ENCODE data around the gene MEOX1. TPM values are rescaled to one million over a fixed set of nuclear protein-coding genes. Genes with fewer than 3 reads are reported as not detected.

The MEOX1 gene
- total RNA-seq, 4 donors from 2014 or later, result 6.9 to 24.3 (median 14.0) TPM

DNA sequence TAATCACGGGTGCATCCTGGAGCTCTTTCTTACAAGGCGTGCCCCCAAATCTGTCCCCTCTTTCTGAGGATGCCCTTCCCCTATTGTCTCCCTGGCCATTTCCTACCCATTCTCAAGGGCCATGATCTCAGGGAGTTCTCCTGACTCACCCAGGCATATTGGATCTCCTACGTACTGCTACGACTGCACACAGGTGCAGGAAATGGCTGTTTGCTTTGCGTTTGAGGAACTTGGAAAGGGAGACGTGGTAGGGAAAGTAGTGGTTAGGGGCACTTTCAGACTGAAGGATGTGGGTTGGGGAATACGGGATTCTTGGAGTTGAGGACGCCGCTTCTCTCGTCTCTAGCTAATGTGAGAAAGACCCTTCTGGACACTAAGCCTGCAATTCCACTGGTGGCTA is 18.7 kb upstream of the MEOX1 start:
- DNase-seq, result no peak
- Histone ChIP-seq H3K27ac (no peak overlapping the region), H3K36me3 (no peaks in the 10 kb centered on the region), H3K4me3 (no peak overlapping the region), H3K27me3 (no peaks in the 10 kb centered on the region), H3K9me3 (no peaks in the 10 kb centered on the region), H3K4me1 (no peaks in the 10 kb centered on the region)
- intact Hi-C loops (cut with DNase I; ENCODE audit: low total_unique reads), result no loop called here
- TF ChIP-seq, protein P1, sequence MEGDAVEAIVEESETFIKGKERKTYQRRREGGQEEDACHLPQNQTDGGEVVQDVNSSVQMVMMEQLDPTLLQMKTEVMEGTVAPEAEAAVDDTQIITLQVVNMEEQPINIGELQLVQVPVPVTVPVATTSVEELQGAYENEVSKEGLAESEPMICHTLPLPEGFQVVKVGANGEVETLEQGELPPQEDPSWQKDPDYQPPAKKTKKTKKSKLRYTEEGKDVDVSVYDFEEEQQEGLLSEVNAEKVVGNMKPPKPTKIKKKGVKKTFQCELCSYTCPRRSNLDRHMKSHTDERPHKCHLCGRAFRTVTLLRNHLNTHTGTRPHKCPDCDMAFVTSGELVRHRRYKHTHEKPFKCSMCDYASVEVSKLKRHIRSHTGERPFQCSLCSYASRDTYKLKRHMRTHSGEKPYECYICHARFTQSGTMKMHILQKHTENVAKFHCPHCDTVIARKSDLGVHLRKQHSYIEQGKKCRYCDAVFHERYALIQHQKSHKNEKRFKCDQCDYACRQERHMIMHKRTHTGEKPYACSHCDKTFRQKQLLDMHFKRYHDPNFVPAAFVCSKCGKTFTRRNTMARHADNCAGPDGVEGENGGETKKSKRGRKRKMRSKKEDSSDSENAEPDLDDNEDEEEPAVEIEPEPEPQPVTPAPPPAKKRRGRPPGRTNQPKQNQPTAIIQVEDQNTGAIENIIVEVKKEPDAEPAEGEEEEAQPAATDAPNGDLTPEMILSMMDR (IDR thresholded peaks at IDR 0.05), result no peak
- no peak for TF ChIP-seq POLR2A (IDR thresholded peaks at IDR 0.05)

DNA sequence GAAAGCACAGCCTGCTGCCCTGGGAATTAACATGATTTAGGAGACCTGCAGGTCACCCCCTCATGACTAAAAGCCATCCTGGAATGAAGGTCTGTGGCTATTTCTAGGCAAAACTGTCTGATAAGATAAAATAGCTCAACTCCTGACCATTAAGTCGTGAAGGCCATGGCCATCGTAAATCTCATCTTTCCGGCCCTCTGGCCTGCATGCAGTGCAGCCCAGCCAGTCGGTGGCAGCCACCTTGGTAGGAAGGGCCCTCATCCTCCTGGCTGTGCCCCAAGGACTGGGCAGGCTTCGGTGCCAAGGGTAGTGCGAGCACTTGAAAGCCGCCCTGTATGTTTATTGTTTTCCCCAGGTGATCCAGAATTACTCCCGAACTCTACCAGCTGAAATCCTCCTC is 18.2 kb upstream of the MEOX1 start:
- no peak for DNase-seq
- Histone ChIP-seq H3K27ac (no peak overlapping the region), H3K27me3 (no peaks in the 10 kb centered on the region), H3K36me3 (no peaks in the 10 kb centered on the region), H3K4me3 (no peak overlapping the region), H3K4me1 (no peaks in the 10 kb centered on the region), H3K9me3 (no peaks in the 10 kb centered on the region)
- intact Hi-C loops (cut with DNase I; ENCODE audit: low total_unique reads), result no loop called here
- no peak for TF ChIP-seq POLR2A (IDR thresholded peaks at IDR 0.05)
- TF ChIP-seq, protein P1 (IDR thresholded peaks at IDR 0.05), result no peak

DNA sequence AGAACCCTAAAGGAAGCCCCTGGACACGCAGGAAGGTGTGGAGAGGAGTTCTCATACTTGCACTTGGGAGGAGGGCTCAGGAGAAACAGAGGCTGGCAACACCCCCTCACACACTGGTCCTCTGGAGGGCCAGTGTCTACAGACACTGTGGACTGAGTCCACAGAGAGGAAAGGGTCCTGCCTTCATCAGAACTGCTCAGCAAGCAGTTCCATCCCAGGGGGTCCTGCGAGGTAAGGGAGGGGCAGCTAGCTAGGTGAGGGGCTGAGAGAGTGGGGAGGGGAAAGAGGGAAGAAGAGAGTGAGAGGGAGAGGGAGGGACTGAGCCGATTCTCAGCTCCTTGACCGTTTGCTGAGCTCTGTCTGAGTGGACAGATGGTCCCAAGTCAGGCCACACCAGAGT is 17.7 kb upstream of the MEOX1 start:
- Histone ChIP-seq H3K4me3 (no peak overlapping the region), H3K36me3 (no peaks in the 10 kb centered on the region), H3K27me3 (no peaks in the 10 kb centered on the region), H3K27ac (no peak overlapping the region), H3K4me1 (no peaks in the 10 kb centered on the region), H3K9me3 (no peaks in the 10 kb centered on the region)
- TF ChIP-seq, protein P1 (IDR thresholded peaks at IDR 0.05), result no peak
- TF ChIP-seq POLR2A (IDR thresholded peaks at IDR 0.05), result no peak
- DNase-seq, result no peak
- intact Hi-C loops (cut with DNase I; ENCODE audit: low total_unique reads), result no loop called here

DNA sequence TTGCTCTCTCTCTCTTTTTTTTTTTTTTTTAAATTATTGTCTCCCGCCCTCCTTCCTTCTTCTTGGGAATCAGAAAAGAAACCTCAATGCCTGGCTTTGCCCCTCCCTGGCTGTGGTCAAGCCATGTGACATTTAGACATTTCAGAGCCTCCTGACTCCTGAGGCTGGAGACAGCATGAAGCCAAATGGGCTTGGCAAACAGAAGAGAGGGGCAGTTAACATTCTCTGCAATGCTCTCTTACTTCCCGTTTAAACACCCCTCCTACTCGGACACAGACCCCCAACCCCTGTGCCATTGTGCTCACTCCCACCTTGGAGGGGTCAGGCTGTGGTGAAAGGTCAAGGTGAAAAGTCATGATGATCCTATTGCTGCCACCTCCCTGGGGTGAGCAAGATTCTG is 14.7 kb upstream of the MEOX1 start:
- H3K4me1 ChIP-seq, result no peaks in the 10 kb centered on the region
- no peak for DNase-seq
- H3K4me3 ChIP-seq, result no peak overlapping the region
- TF ChIP-seq POLR2A (IDR thresholded peaks at IDR 0.05), result no peak
- TF ChIP-seq, protein P1 (IDR thresholded peaks at IDR 0.05), result no peak
- H3K36me3 ChIP-seq, result no peaks in the 10 kb centered on the region
- intact Hi-C loops (cut with DNase I; ENCODE audit: low total_unique reads), result loop anchor here (2.0 kb wide), 1 partner anchor 100 kb away; no protein-coding TSS in a partner anchor
- no peaks in the 10 kb centered on the region for H3K9me3 ChIP-seq
- H3K27me3 ChIP-seq, result no peaks in the 10 kb centered on the region
- no peak overlapping the region for H3K27ac ChIP-seq

DNA sequence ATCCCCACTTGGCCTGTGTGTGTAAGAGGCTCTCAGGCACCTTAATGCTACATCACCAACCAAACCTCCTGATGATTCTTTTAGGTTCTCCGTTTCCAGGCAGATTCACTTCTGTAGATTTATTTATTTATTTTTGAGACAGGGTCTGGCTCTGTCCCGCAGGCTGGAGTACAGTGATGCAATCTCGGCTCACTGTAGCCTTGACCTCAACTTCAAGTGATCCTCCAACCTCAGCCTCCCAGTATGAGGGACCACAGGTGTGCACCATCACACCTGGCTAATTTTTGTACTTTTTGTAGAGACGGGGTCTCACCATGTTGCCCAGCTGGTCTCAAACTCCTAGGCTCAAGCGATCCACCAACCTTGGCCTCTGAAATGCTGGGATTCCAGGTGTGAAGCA is 12.7 kb upstream of the MEOX1 start:
- no peak for DNase-seq
- H3K9me3 ChIP-seq, result no peaks in the 10 kb centered on the region
- intact Hi-C loops (cut with DNase I; ENCODE audit: low total_unique reads), result no loop called here
- H3K4me1 ChIP-seq, result peaks cover 0 to 5% of the 10 kb centered on the region in 2 donors
- H3K4me3 ChIP-seq, result no peak overlapping the region
- no peaks in the 10 kb centered on the region for H3K36me3 ChIP-seq
- TF ChIP-seq POLR2A (IDR thresholded peaks at IDR 0.05), result no peak
- TF ChIP-seq, protein P1 (IDR thresholded peaks at IDR 0.05), result no peak
- H3K27me3 ChIP-seq, result no peaks in the 10 kb centered on the region
- H3K27ac ChIP-seq, result no peak overlapping the region
